SK-N-SH treated with all-trans-retinoic acid at 6 μM for 48 hours (cell line): Measurements from ENCODE around the gene DBNDD1.

Source experiments
- ATAC-seq: fragments of 200-7000 bp; cut with Tn5 transposase; 3 replicates; pipeline ENCODE4 v1.9.1; 2020; ENCODE audit warnings: mild to moderate bottlenecking, moderate library complexity
- ARNTL ChIP-seq: fragments of 450-650 bp; formaldehyde crosslinking; IDR thresholded peaks from 2 replicates; pipeline ENCODE4 v1.5.0; 2020; ENCODE audit warnings: low read depth, mild to moderate bottlenecking, moderate library complexity, borderline replicate concordance
- BACH2 ChIP-seq: fragments of 250-450 bp; sonication (Bioruptor Pico); IDR thresholded peaks from 2 replicates; pipeline ENCODE4 v1.9.0; 2021; ENCODE audit warnings: mild to moderate bottlenecking, borderline replicate concordance
- CSRNP3 ChIP-seq: fragments of 250-450 bp; sonication (Bioruptor Pico); IDR thresholded peaks from 2 replicates; pipeline ENCODE4 v1.5.1; 2021; ENCODE audit warnings: mild to moderate bottlenecking, moderate library complexity
- ESRRG ChIP-seq: fragments of 250-450 bp; sonication (Bioruptor Pico); IDR thresholded peaks from 2 replicates; pipeline ENCODE4 v1.6.1; 2021; ENCODE audit warnings: mild to moderate bottlenecking
- GLIS3 ChIP-seq: fragments of 250-450 bp; sonication (Bioruptor Pico); IDR thresholded peaks from 2 replicates; pipeline ENCODE4 v1.5.0; 2020; ENCODE audit warnings: mild to moderate bottlenecking, moderate library complexity
- ISL1 ChIP-seq: fragments of 250-450 bp; sonication (Bioruptor Pico); IDR thresholded peaks from 2 replicates; pipeline ENCODE4 v2.1.2; 2022; ENCODE audit warnings: mild to moderate bottlenecking, moderate library complexity
- PATZ1 ChIP-seq: fragments of 250-450 bp; sonication (Bioruptor Pico); IDR thresholded peaks from 2 replicates; pipeline ENCODE4 v1.8.0; 2020; ENCODE audit warnings: mild to moderate bottlenecking, moderate library complexity, borderline replicate concordance
- PPARA ChIP-seq: fragments of 250-450 bp; sonication (Bioruptor Pico); IDR thresholded peaks from 2 replicates; pipeline ENCODE4 v1.5.0; 2020; ENCODE audit warnings: mild to moderate bottlenecking, borderline replicate concordance
- RARB ChIP-seq: fragments of 250-450 bp; sonication (Bioruptor Pico); IDR thresholded peaks from 2 replicates; pipeline ENCODE4 v1.8.0; 2021; ENCODE audit warnings: mild to moderate bottlenecking, moderate library complexity
- SNAI2 ChIP-seq: fragments of 250-450 bp; sonication (Bioruptor Pico); IDR thresholded peaks from 2 replicates; pipeline ENCODE4 v1.5.0; 2020; ENCODE audit warnings: mild to moderate bottlenecking, moderate library complexity
- TCF4 ChIP-seq: fragments of 250-450 bp; sonication (Bioruptor Pico); IDR thresholded peaks from 2 replicates; pipeline ENCODE4 v1.8.0; 2021; ENCODE audit warnings: mild to moderate bottlenecking, moderate library complexity, borderline replicate concordance
- TOX ChIP-seq: fragments of 250-450 bp; sonication (Bioruptor Pico); IDR thresholded peaks from 2 replicates; pipeline ENCODE4 v1.8.0; 2021; ENCODE audit warnings: mild to moderate bottlenecking, moderate library complexity, borderline replicate concordance
- ZC3H10 ChIP-seq: fragments of 250-450 bp; sonication (Bioruptor Pico); IDR thresholded peaks from 2 replicates; pipeline ENCODE4 v1.5.1; 2021; ENCODE audit warnings: mild to moderate bottlenecking, moderate library complexity
- ZFP3 ChIP-seq: fragments of 250-450 bp; sonication (Bioruptor Pico); IDR thresholded peaks from 2 replicates; pipeline ENCODE4 v1.5.0; 2020; ENCODE audit warnings: mild to moderate bottlenecking, moderate library complexity
- ZFP30 ChIP-seq: fragments of 450-650 bp; formaldehyde crosslinking; IDR thresholded peaks from 2 replicates; pipeline ENCODE4 v1.5.0; 2022; ENCODE audit warnings: mild to moderate bottlenecking, moderate library complexity
- ZNF565 ChIP-seq: fragments of 450-650 bp; formaldehyde crosslinking; conservative IDR thresholded peaks from 2 replicates; pipeline ENCODE4 v1.5.0; 2020; ENCODE audit warnings: low read depth, mild to moderate bottlenecking, moderate library complexity
- ZNF70 ChIP-seq: fragments of 450-650 bp; formaldehyde crosslinking; IDR thresholded peaks from 2 replicates; pipeline ENCODE4 v1.5.0; 2020; ENCODE audit warnings: mild to moderate bottlenecking, moderate library complexity
- ZNF8 ChIP-seq: fragments of 450-650 bp; formaldehyde crosslinking; IDR thresholded peaks from 2 replicates; pipeline ENCODE4 v1.5.0; 2020; ENCODE audit warnings: mild to moderate bottlenecking, moderate library complexity
- TF ChIP-seq, protein P1 (sequence below): fragments of 250-450 bp; sonication (Bioruptor Pico); IDR thresholded peaks from 2 replicates; pipeline ENCODE4 v1.8.0; 2021; ENCODE audit warnings: low read depth, mild to moderate bottlenecking, moderate library complexity, borderline replicate concordance
- TF ChIP-seq, protein P2 (sequence below): fragments of 250-450 bp; sonication (Bioruptor Pico); IDR thresholded peaks from 2 replicates; pipeline ENCODE4 v1.5.1; 2020; ENCODE audit warnings: low read depth, mild to moderate bottlenecking, moderate library complexity
- TF ChIP-seq, protein P3 (sequence below): fragments of 250-450 bp; sonication (Bioruptor Pico); IDR thresholded peaks from 2 replicates; pipeline ENCODE4 v1.5.0; 2020; ENCODE audit warnings: mild to moderate bottlenecking, moderate library complexity

DBNDD1 gene

GRCh38 chr16:89994389-89994720, 24.9 kb downstream of the DBNDD1 start:
- ATAC-seq = no peak
- no peak for TF ChIP-seq ZFP3
- no peak for TF ChIP-seq BACH2 (CRISPR knock-in tag)
- TF ChIP-seq ZNF70 (CRISPR knock-in tag) = no peak
- TF ChIP-seq, protein P1, sequence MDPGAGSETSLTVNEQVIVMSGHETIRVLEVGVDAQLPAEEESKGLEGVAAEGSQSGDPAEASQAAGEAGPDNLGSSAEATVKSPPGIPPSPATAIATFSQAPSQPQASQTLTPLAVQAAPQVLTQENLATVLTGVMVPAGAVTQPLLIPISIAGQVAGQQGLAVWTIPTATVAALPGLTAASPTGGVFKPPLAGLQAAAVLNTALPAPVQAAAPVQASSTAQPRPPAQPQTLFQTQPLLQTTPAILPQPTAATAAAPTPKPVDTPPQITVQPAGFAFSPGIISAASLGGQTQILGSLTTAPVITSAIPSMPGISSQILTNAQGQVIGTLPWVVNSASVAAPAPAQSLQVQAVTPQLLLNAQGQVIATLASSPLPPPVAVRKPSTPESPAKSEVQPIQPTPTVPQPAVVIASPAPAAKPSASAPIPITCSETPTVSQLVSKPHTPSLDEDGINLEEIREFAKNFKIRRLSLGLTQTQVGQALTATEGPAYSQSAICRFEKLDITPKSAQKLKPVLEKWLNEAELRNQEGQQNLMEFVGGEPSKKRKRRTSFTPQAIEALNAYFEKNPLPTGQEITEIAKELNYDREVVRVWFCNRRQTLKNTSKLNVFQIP (CRISPR knock-in tag) = no peak
- no peak for TF ChIP-seq PATZ1 (CRISPR knock-in tag)
- no peak for TF ChIP-seq ZNF8 (CRISPR knock-in tag)
- TF ChIP-seq PPARA (CRISPR knock-in tag) = no peak

- no peak for TF ChIP-seq ZFP30
- TF ChIP-seq BACH2 (CRISPR knock-in tag) = no peak
- TF ChIP-seq TCF4 (CRISPR knock-in tag) = no peak
- TF ChIP-seq, protein P2, sequence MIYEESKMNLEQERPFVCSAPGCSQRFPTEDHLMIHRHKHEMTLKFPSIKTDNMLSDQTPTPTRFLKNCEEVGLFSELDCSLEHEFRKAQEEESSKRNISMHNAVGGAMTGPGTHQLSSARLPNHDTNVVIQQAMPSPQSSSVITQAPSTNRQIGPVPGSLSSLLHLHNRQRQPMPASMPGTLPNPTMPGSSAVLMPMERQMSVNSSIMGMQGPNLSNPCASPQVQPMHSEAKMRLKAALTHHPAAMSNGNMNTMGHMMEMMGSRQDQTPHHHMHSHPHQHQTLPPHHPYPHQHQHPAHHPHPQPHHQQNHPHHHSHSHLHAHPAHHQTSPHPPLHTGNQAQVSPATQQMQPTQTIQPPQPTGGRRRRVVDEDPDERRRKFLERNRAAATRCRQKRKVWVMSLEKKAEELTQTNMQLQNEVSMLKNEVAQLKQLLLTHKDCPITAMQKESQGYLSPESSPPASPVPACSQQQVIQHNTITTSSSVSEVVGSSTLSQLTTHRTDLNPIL (CRISPR knock-in tag) = no peak
- no peak for TF ChIP-seq ZNF565 (CRISPR knock-in tag)
- TF ChIP-seq ZNF8 (CRISPR knock-in tag) = no peak
- TF ChIP-seq CSRNP3 (CRISPR knock-in tag) = no peak
- no peak for TF ChIP-seq ESRRG (CRISPR knock-in tag)
- TF ChIP-seq, protein P1 (CRISPR knock-in tag) = no peak
- no peak for TF ChIP-seq ZC3H10
- TF ChIP-seq ISL1 = no peak
- TF ChIP-seq TOX (CRISPR knock-in tag) = no peak
- TF ChIP-seq, protein P3, sequence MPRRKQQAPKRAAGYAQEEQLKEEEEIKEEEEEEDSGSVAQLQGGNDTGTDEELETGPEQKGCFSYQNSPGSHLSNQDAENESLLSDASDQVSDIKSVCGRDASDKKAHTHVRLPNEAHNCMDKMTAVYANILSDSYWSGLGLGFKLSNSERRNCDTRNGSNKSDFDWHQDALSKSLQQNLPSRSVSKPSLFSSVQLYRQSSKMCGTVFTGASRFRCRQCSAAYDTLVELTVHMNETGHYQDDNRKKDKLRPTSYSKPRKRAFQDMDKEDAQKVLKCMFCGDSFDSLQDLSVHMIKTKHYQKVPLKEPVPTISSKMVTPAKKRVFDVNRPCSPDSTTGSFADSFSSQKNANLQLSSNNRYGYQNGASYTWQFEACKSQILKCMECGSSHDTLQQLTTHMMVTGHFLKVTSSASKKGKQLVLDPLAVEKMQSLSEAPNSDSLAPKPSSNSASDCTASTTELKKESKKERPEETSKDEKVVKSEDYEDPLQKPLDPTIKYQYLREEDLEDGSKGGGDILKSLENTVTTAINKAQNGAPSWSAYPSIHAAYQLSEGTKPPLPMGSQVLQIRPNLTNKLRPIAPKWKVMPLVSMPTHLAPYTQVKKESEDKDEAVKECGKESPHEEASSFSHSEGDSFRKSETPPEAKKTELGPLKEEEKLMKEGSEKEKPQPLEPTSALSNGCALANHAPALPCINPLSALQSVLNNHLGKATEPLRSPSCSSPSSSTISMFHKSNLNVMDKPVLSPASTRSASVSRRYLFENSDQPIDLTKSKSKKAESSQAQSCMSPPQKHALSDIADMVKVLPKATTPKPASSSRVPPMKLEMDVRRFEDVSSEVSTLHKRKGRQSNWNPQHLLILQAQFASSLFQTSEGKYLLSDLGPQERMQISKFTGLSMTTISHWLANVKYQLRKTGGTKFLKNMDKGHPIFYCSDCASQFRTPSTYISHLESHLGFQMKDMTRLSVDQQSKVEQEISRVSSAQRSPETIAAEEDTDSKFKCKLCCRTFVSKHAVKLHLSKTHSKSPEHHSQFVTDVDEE (CRISPR knock-in tag) = no peak
- TF ChIP-seq RARB (CRISPR knock-in tag) = no peak
- no peak for ATAC-seq
Observed at GRCh38 chr16:89993971-89994370, 25.3 kb downstream of the DBNDD1 start.

- no peak for TF ChIP-seq BACH2 (CRISPR knock-in tag)
- TF ChIP-seq SNAI2 (CRISPR knock-in tag) = no peak
- TF ChIP-seq PPARA (CRISPR knock-in tag) = no peak
- no peak for TF ChIP-seq GLIS3 (CRISPR knock-in tag)
- no peak for TF ChIP-seq ARNTL (CRISPR knock-in tag)
- TF ChIP-seq, all 23 proteins: peak for 0
- ATAC-seq = no peak
Observed at GRCh38 chr16:89993377-89993776, 25.9 kb downstream of the DBNDD1 start.
